Panc1 (cell line): Measurements from ENCODE around the gene ARHGAP4.

Experiments used
- POLR2AphosphoS5 ChIP-seq: IDR thresholded peaks from 2 replicates; pipeline ENCODE4 v1.6.1; 2012; ENCODE audit warnings: mild to moderate bottlenecking, low read depth, low read length, moderate library complexity
- TF ChIP-seq, protein P1 (sequence below): fragments of 450-650 bp; IDR thresholded peaks from 2 replicates; pipeline ENCODE4 v1.5.1; 2017; ENCODE audit warnings: mild to moderate bottlenecking
- TF ChIP-seq, protein P2 (sequence below), 2 experiments: IDR thresholded peaks; 2 replicates each; pipeline ENCODE4 v1.6.1; 2011 to 2012; ENCODE audit warnings: low read depth in 2 of 2, control low read depth in 1 of 2, low read length in 1 of 2, mild to moderate bottlenecking in 1 of 2, moderate library complexity in 1 of 2; ENCODE audit not compliant: insufficient read depth in 1 of 2

DNA sequence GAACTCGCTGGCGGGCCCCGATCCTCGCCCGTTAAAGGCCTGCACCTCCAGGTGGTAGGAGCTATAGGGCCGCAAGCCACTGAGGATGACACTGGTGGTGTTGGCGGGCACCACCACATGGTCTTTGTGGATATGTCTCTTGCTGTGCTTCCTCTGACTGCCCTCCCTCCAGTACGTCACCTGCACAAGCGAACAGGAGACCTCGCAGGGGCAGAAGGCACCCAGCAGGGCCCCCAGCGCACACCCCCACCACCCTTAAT, 60.8 kb downstream of the ARHGAP4 start:
- TF ChIP-seq, protein P1, sequence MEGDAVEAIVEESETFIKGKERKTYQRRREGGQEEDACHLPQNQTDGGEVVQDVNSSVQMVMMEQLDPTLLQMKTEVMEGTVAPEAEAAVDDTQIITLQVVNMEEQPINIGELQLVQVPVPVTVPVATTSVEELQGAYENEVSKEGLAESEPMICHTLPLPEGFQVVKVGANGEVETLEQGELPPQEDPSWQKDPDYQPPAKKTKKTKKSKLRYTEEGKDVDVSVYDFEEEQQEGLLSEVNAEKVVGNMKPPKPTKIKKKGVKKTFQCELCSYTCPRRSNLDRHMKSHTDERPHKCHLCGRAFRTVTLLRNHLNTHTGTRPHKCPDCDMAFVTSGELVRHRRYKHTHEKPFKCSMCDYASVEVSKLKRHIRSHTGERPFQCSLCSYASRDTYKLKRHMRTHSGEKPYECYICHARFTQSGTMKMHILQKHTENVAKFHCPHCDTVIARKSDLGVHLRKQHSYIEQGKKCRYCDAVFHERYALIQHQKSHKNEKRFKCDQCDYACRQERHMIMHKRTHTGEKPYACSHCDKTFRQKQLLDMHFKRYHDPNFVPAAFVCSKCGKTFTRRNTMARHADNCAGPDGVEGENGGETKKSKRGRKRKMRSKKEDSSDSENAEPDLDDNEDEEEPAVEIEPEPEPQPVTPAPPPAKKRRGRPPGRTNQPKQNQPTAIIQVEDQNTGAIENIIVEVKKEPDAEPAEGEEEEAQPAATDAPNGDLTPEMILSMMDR = no peak
- no peak for TF ChIP-seq POLR2AphosphoS5
- TF ChIP-seq, protein P2, sequence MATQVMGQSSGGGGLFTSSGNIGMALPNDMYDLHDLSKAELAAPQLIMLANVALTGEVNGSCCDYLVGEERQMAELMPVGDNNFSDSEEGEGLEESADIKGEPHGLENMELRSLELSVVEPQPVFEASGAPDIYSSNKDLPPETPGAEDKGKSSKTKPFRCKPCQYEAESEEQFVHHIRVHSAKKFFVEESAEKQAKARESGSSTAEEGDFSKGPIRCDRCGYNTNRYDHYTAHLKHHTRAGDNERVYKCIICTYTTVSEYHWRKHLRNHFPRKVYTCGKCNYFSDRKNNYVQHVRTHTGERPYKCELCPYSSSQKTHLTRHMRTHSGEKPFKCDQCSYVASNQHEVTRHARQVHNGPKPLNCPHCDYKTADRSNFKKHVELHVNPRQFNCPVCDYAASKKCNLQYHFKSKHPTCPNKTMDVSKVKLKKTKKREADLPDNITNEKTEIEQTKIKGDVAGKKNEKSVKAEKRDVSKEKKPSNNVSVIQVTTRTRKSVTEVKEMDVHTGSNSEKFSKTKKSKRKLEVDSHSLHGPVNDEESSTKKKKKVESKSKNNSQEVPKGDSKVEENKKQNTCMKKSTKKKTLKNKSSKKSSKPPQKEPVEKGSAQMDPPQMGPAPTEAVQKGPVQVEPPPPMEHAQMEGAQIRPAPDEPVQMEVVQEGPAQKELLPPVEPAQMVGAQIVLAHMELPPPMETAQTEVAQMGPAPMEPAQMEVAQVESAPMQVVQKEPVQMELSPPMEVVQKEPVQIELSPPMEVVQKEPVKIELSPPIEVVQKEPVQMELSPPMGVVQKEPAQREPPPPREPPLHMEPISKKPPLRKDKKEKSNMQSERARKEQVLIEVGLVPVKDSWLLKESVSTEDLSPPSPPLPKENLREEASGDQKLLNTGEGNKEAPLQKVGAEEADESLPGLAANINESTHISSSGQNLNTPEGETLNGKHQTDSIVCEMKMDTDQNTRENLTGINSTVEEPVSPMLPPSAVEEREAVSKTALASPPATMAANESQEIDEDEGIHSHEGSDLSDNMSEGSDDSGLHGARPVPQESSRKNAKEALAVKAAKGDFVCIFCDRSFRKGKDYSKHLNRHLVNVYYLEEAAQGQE (IDR thresholded peaks at IDR 0.05; ENCODE audit: insufficient read depth in 1 of 2, low read depth in 2 of 2, low read length in 1 of 2) = no peak
